22Rv1 (cell line): Measurements from ENCODE around the gene BHLHE23.

Experiments
- H3K27ac ChIP-seq: fragments of 450-650 bp; 2 replicates; pipeline ENCODE4 v1.5.1; 2017
- ZFX ChIP-seq: fragments of 450-650 bp; IDR thresholded peaks from 2 replicates; pipeline ENCODE4 v1.6.1; 2017; ENCODE audit warnings: antibody characterized with exemption, borderline replicate concordance
- TF ChIP-seq, protein P1 (sequence below): fragments of 450-650 bp; IDR thresholded peaks from 2 replicates; pipeline ENCODE4 v1.5.1; 2017; ENCODE audit warnings: mild to moderate bottlenecking

The BHLHE23 gene

GRCh38 chr20:63027221-63027921, 20.6 kb upstream of the BHLHE23 start:
- TF ChIP-seq, protein P1, sequence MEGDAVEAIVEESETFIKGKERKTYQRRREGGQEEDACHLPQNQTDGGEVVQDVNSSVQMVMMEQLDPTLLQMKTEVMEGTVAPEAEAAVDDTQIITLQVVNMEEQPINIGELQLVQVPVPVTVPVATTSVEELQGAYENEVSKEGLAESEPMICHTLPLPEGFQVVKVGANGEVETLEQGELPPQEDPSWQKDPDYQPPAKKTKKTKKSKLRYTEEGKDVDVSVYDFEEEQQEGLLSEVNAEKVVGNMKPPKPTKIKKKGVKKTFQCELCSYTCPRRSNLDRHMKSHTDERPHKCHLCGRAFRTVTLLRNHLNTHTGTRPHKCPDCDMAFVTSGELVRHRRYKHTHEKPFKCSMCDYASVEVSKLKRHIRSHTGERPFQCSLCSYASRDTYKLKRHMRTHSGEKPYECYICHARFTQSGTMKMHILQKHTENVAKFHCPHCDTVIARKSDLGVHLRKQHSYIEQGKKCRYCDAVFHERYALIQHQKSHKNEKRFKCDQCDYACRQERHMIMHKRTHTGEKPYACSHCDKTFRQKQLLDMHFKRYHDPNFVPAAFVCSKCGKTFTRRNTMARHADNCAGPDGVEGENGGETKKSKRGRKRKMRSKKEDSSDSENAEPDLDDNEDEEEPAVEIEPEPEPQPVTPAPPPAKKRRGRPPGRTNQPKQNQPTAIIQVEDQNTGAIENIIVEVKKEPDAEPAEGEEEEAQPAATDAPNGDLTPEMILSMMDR, result no peak
- no peak for TF ChIP-seq ZFX
- no peak overlapping the region for H3K27ac ChIP-seq

DNA sequence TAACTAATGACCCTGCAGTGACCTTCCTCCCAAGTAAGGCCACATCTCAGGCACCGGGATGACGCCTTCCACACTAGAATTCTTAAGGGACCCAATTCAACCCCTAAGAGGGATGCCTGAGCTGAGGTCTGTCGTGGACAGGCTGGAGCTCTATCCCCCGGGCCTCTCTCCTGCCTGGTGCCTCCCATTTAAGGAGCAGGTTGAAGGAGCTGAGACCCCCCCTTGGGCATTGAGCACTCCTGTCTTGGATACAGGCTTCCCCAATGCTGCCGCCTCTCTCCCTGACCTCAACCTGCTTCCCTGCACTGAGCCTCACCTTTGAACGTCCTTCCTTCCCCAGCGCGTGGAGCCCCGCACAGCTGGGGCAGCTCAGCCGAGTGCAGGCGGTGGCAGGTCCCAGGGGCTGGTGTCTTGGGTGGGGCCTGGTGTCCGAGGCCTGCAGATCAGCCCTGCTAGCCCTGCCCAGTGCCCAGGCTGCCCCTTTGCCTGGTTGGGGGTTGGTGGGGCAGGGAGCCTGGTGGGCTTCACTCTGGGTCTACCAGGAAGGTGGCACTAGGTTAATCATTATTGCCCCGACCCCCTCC, 19.9 kb upstream of the BHLHE23 start:
- TF ChIP-seq, protein P1, result no peak
- no peak for TF ChIP-seq ZFX
- H3K27ac ChIP-seq, result no peak overlapping the region

DNA sequence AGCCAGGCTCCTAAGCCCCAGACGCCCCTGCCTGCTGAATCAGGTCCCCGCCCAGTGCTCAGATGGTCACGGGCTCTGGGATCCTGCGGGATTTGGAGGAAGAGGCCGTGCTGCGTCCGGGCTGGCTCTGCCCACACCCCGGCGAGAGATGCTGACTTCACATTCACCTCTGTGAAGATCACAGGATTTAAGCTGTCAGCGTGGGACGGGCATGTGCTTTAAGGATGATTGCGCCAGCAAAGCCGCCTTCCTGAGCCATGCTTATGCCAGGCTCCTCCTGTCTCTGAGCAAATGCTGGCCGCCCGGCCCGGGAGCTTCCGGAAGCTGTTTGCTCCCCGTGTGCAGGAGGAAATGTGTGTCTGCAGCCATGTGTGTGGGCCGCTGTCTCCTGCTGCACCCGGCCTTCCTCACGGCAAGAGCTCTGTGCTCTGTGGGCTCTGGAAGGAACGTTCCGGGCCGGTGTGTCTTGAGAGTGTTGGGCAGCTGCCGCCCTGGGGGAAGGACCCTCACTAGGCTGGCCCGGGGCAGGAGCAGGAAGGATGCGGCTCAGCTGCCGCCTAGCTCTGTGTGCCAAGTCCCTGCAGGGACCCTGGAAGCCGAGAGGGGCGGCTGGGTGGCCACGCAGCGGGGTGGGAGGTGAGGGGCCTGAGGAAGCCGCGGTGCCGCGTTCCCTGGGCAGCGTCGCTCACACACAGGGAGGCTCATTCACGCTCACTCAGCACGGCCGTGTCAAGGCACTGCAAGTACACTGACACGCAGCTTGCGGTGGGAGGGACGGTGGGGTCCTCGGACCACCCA, 19.0 kb upstream of the BHLHE23 start:
- no peak for TF ChIP-seq ZFX
- TF ChIP-seq, protein P1, result no peak
- H3K27ac ChIP-seq, result no peak overlapping the region

DNA sequence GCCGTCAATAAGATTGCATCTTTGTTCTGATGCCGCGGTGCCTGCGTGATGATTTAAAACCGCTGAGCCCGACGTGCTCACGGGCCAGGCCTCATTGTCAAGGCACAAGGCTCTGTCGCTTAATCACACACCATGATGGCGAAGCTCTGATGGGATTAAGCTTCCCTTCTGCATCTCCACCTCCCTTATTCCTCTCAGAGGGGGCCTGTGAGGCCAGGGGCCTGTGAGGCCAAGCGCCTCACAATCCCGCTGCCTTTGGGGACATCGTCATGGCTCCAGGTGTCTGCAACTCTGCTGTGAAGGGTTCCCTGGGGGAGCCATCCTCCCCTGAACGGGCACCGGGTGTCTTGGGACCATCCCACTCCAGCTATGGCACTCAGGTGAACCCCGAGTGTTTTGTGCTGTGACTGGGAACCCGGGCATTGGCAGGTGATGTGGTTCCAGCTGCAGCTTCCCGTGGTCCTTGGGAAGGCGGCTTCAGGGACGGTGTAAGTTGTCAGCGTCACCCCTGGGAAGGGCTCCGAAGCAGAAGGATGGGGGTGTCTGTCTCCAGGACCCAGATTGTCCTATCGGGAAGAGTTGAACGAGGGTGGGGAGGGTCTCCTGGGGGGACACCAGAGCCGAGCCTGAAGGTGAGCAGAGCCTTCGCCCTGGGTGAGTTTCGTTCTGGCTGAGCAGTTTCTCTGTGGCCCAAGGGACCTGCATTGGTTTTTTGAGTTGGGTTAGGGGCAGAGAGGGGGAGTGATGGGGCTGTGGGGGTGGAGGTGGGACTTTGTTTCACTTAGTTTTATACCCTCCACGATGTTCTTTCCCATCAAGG, 18.0 kb upstream of the BHLHE23 start:
- H3K27ac ChIP-seq, result no peak overlapping the region
- TF ChIP-seq ZFX, result no peak
- TF ChIP-seq, protein P1, result no peak

GRCh38 chr20:63023936-63024571, 17.3 kb upstream of the BHLHE23 start:
- H3K27ac ChIP-seq, result no peak overlapping the region
- TF ChIP-seq ZFX, result no peak
- TF ChIP-seq, protein P1, result no peak

- TF ChIP-seq, protein P1, result no peak
- TF ChIP-seq ZFX, result no peak
Measured at GRCh38 chr20:63023071-63023935, 16.5 kb upstream of the BHLHE23 start.

More at GRCh38 chr20:63023071-63023935, 16.5 kb upstream of the BHLHE23 start:
- no peak overlapping the region for H3K27ac ChIP-seq
